Inflammatory macrophage (primary cell): ENCODE measurements around the gene CMSS1.
"Not testable (repeated sequence)": the region's sequence is repeated elsewhere in the genome, so short reads cannot be mapped to it uniquely, and the experiment has no call there.

ENCODE experiments used
- DNase-seq, 2 donors: peaks; one replicate each; pipeline ENCODE4 v3.0.0-alpha.2; 2020 to 2022

The CMSS1 gene

DNA sequence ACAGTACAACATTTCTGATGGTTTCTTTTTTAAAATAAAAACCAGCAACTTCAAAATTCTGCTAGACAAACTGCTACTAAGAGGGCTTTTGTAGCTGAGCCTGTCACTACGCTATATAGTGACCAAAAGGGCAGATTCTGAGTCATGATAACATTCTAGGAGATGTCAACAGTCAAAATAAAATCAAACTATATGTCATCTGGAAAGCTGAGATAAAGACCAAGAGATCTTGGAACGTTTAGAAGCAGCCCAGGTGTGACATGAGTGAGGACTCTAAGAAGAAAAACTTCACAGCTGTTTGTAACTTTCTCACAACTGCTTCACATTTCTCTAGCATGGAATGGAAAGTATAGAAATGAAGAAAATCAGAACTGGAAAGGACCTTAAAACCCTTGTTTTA is 212.0 kb downstream of the CMSS1 start:
- no peak for DNase-seq

- DNase-seq: no peak
Observed at GRCh38 chr3:100030346-100030745, 212.7 kb downstream of the CMSS1 start.

DNA sequence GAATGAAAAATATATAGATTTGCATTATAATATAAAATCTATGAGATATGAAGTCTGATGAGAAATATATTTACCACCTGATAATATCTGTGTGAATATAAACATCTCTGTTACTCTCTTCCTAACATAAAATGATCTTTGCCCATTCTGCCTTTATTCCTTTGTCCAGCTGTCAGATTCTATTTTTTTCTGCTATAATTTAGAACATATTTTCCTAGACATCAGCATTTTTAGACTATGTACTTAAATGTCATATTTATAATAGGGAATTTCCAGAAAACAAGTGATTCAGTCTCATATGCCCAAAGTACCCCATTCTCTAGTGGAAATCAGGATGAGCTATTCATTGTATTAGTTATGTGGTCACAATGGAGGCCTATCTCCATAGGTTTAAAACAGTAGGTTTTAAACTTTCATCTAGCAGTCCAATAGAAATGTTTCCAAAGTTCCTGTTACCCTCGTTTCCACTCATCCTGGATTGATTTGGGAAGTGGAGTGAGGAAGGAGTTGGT is 213.3 kb downstream of the CMSS1 start:
- DNase-seq: no peak

- no peak for DNase-seq
Observed at GRCh38 chr3:100032243-100032642, 214.6 kb downstream of the CMSS1 start.

DNA sequence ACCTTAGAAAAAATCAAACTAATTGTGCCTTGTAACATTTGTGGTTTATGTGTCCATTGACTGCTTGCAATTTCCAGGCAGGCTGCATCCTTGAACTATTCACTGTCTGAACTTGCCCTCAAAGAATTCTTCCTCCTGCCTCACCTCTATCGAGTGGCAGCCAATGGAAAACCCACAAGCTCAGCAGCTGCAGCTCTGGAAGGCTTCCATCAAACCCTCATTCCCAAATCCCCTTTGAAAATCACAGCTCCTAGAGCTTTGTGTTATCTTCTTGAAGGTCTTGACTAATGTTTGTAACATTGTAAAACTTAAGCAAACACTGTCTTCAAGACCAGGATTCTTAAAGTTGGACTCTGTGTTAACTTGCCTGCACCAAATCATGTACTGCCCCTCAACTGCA is 215.5 kb downstream of the CMSS1 start:
- DNase-seq: no peak

- no peak for DNase-seq
Observed at GRCh38 chr3:100033903-100034471, 216.3 kb downstream of the CMSS1 start.

DNA sequence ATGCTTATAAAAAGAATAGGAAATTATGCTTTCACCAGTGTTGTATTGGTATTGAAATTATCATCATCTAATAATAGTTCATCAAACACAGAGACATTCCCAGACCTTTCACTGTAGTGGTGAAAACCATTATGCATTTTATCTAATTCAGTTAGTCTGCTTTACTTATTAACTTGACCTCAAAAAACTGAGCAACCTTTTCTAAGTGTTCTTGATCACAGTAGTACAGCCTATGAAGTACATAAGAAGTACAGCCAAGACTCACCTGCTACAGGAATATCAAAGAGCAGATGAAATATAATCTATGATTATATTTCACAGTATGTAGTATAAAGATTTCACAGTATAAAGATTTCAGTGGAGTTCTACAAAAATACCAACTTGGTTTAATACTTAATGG is 221.4 kb downstream of the CMSS1 start:
- no peak for DNase-seq

GRCh38 chr3:100040451-100041225 is 223.0 kb downstream of the CMSS1 start:
- DNase-seq: no peak

- no peak for DNase-seq
Observed at GRCh38 chr3:100041328-100041749, 223.7 kb downstream of the CMSS1 start.

DNA sequence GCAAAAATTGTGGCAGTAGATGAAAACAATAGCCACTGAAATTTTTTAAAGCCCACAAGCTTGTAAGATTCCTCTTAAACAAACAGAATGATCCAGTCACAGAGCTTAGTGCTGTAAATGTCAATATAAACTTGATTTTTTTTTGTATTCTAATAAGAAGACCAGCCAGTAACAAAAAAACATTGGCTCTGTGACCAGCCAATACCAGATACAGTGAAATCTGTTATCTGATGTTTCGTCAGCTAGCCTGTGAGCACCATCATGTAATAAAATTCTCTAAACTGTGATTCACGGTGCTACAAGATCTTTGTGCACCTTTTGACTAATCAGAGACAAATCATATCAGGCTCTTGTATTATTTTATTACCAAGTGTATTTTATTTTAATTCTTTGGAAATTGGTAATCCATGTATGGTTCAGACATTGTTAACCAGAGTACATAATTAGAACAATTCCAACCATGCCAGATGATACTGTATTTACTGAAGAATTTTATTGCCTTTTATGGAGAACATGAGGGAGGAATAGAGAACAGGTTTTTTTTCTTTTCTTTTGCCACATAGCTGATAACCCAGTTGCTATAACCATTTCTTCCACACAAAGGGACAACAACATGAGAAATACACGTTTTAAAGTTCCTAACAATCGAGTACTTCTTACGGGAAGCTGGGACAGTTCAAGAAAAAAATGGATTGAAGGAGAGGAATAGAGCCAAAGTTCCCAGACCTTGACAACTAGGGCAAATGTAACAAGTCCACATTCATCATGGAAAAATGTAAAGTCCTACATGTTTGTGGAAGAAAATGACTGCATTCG is 224.7 kb downstream of the CMSS1 start:
- no peak for DNase-seq

- DNase-seq: no peak
Observed at GRCh38 chr3:100043271-100043670, 225.6 kb downstream of the CMSS1 start.

DNA sequence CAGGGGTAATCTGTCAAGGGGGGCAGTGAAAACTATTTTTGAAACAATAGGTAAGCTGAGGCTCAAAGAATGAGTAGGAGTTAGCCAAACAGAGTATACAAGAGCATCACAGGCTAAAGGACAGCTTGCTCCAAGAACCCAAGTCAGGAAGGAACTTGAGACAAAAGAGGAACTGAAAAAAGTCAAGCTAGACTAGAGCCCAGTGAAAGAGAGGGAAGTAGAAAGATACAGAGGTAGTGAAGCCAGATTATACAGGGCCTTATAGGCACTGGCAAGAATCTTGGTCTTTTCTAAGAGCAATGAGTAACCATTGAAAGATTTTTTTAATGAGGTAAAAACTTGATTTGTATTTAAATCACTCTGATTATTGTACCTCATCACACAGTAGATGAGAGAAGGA is 226.7 kb downstream of the CMSS1 start:
- peak; percentile 72 to 84 for DNase-seq

GRCh38 chr3:100045696-100046095 is 228.0 kb downstream of the CMSS1 start:
- DNase-seq: peak in 1 of 2 donors; percentile 10

GRCh38 chr3:100046986-100047385 is 229.3 kb downstream of the CMSS1 start:
- DNase-seq: peak in 1 of 2 donors; percentile 32

DNA sequence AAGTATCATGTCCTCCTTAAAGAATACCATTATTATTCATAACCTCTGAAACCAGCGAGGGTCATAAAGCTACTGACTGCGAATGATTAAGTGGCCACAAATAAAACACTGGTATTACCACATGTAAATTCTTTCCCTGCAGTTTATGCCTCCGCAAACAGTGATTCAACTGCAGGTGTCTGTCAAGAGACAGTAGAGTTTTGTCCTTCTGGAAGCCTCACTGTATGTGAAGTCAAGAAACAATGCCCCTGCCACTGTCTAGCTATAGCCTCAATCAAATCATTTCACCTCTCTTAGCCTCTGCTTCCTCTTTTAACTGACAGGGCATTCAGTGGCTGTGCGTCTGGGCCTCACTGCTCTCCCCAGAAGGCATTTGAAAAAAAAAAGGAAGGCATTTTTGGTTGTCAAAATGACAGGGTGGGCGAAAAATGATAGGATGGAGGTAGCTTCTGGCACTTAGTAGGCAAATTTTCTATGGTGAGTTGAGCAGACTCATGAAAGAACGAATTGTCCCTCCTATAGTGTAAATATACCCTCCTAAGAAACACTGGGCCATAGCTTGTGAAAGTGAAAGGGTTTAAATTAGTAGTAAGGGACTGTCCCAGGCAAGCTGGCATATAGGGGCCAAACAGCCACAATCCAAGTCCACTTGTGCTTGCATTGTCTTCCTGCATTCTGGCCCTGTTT is 229.9 kb downstream of the CMSS1 start:
- DNase-seq: peak; percentile 53 to 58

DNA sequence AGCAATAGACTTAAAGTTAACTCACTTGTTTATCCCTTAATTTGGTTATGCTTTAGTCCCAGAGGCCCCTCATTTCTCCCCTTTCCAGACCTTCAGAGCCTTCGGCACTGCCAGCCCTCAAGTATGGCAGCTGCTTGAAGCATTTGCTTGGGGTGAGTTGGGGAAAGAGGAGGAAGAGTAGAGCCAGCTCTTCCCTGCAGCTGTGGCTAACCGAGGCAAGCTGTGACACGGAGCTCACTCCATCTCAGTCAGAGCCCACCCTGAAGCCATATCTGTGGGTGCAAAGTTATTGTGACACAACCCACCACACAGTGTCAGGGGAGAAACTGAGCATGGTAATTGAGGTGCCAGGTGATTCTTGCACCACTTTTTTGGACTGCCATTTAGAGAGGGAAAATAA is 230.6 kb downstream of the CMSS1 start:
- DNase-seq: no peak

GRCh38 chr3:100051513-100051912 is 233.9 kb downstream of the CMSS1 start:
- DNase-seq: not testable (repeated sequence)

DNA sequence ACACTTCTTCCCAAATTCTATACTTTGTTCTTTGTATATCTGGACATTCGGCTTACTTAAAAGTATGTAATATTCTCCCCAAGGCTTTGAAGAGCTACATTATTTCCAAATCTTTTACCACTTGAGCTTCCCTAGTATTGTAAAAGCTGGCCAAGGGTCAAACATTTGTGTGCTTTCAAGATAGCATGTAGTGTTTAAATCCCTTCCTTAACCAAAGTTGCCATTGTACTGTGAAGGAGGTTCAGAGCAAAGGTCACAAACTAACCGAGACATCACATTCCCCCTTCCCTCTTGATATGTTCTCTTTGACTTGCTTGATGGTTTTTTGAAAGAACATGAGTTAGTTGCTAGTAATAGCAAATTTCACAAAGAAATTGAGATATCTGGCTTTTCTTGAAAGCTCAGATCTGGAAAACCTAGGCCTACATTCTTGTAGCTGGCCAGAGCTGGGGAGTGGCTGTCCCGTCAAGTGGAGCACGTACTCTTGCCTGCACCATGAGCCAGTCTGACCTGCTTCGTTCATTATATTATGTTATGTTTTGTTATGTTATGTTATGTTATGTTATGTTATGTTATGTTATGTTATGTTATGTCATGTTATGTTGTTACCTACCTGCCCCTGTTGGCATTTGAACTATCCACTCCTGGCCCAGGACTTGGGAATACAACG is 236.4 kb downstream of the CMSS1 start:
- no peak for DNase-seq

DNA sequence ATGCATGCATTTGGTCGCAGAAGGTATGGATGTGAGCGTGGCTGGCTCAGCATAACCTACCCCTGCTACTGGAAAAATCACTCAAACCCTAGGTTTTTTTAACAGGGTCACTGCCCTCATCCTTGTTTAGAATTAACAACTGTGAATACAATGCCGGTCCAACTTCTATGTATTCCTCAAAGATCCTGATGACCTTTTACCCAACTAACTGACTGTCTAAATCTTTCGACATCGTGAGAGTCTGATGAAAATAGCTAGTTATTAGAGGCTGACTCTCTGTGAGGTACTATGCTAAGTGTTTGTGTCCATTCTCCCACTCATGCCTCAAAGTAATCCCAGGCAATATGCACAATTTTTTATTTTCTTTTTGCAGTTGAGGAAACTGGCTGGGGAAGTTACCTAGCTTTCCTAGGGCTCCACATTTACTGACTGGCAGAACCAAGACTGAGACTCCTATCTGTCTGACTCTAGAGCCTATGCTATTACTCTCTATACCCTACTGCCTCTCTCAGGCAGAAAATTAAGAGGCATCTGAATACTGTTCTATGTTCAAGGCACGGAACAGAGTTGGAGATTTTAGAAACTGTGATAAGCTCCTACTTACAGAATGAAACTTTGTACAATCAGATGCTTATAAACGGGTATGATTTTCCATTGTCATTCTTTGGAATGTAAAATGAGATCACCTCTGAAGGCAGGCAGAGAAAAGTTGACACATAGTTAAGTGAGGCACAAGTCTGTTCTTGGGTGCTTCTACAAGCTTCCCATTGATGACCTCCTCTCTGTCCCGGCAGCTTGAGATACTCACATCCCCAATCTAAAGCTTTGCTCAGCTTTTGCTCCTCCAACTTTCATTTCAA is 240.3 kb downstream of the CMSS1 start:
- DNase-seq: no peak

- no peak for DNase-seq
Observed at GRCh38 chr3:100059472-100059871, 241.8 kb downstream of the CMSS1 start.
